Kasumi-1 (cell line): Measurements from ENCODE around the gene TRIM59.

Experiments
- DNase-seq, 2 experiments: peaks; one replicate each; lab custom pipeline; 2025; lab: John Stamatoyannopoulos, UW

The TRIM59 gene

DNA sequence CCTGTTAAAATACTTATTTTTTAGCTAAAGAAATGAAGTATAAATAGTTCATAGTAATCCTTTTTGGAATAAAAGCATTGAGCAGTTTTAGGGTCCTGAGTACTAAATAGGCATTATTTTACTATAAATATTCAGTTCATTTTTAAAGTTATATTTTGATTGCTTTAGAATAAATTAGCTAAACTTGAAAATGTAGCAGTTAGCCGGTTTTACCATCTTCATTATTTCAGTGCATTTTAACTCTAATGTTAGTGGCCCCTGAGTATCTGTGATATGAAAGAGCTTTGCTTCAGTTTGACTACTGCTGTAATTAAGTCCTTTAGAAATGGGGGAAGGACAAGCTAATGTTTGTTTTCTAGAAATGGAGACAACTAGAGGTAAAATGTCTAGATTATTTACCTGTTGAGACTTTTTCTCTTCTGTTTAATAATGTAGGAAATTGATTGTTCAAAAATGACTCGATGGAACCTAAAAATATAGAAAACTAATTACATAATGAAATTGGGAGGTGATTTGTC, 46.5 kb downstream of the TRIM59 start:
- no peak for DNase-seq

GRCh38 chr3:160402221-160403027, 47.2 kb downstream of the TRIM59 start:
- DNase-seq = no peak

DNA sequence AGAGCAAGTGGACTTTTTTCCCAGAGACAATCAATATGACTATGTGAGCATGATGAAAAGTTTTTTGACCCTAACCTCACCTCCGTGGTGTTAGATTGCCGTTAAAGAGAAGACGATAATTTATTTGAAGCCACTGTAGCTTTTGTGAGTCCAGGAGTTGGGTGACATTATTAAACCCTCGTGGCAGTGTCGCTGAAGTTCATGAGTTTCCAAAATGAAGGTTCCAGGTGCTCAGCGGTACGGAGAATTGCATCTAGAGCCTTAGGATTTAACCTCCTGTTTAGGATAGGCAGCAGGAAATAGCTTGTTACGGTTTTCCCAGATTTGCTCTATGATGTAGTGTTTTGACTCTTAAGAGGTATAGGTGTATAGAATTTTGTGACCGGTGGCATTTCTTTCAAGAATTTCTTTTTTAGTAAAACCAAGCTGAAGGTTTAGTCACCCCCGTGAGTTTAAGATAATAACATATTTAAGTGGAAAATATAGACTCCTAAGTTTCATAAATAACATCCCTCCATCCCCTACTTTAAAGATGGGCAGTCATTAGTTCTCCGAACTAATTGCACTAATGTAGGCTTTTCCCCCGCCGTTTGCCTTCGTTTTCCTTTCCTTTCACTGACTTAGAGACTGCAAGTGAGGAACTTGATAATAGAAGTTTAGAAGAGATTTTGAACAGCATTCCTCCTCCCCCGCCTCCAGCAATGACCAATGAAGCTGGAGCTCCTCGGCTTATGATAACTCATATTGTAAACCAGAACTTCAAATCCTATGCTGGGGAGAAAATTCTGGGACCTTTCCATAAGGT, 48.1 kb downstream of the TRIM59 start:
- peak; percentile 54 to 55 for DNase-seq

DNA sequence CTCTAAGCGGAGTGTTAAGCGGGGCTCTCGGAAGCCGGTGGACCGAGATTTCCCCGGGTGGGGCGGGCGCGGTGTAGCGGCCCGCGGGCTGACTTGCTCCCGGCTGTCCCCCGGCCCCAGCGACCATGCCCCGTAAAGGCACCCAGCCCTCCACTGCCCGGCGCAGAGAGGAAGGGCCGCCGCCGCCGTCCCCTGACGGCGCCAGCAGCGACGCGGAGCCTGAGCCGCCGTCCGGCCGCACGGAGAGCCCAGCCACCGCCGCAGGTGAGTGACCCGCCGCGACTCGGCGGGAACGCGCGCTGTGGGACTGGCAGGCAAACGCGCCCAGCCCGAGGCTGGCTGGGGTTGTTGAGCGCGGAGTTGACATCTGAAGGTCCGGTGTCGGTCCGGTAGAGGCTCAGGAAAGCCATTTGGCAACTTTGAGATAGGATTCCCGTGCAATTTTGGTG, 48.9 kb downstream of the TRIM59 start:
- DNase-seq = no peak

DNA sequence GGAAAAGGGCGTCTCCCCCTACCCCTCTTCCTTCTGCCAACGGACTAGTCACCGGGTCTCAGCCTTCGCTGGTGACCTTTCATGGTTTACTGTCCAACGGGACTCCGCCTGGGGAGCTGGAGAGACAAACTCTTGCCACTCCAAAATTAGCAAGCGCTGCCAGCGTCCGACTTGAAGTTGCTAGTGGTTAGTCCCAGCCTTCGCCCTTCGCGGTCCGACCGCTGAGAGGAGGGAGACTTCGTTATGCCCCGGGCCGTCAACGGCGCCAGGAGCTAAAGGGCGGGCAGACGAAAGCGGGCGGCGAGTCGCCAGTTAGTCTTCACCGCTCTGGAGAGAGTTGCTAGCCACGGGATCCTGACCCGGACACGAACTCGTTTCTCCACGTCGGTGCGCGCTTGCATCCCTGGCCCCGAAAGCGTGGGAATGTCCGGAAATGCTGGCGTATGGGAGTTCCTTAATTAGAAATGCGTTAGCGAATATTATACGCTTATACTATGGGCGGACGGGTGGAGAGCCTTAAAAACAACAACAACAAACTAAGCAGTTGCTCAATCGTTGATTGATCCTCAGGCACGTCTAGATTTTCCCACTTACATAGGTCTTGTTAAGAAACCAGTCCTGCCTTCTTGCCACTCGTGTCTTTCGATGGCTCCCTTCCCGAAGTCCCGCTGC, 49.4 kb downstream of the TRIM59 start:
- peak; percentile 23 to 54 for DNase-seq

GRCh38 chr3:160399125-160400029, 50.2 kb downstream of the TRIM59 start, which contains the start of the genes IFT80 and SMC4:
IFT80 (minus strand) TSS chr3:160399225; CDS start chr3:160384600, 14,625 bp downstream.
SMC4 (plus strand) TSS chr3:160399650; CDS start chr3:160400827, 1,177 bp downstream.
- DNase-seq = peak; percentile 94 to 95

- peak; percentile 72 to 79 for DNase-seq
Observed at GRCh38 chr3:160398820-160399124, 50.8 kb downstream of the TRIM59 start.

DNA sequence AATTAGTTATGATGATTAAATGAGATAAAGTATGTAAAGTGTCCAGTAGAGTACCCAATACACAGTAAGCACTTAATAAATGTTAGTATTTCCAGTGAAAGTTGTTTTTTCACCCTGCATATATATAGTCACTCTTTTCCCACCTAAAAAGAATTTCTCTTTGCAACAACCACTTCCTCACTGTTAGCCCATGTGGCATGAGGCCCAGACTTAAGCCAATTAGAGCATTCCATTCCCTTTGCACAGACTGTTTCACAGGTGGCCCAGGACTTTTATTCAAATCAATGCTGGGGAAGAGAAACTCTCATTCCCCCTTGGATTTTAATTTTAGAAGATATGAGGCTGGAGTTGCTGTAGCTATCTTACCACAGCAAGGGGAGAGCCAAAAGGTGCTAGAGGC, 54.3 kb downstream of the TRIM59 start:
- DNase-seq = peak; percentile 22 to 26

- no peak for DNase-seq
Observed at GRCh38 chr3:160394009-160394392, 55.6 kb downstream of the TRIM59 start.

- no peak for DNase-seq
Observed at GRCh38 chr3:160393346-160394008, 56.1 kb downstream of the TRIM59 start.

DNA sequence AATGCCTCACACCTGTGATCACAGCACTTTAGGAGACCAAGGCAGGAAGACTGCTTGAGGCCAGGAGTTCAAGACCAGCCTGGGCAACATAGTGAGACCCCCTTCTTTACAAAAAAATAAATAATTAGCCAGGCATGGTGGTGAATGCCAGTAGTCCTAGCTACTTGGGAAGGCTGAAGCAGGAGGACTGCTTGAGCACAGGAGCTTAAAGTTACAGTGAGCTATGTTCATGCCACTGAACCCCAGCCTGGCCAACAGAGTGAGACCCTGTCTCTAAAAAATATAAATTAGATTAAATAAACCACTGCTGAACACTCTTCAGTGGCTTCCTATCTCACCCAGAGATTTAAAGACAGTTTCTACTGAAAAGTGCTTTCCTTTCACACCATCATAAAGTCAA, 56.8 kb downstream of the TRIM59 start:
- DNase-seq = no peak

- no peak for DNase-seq
Observed at GRCh38 chr3:160390565-160391138, 58.9 kb downstream of the TRIM59 start.
